H1 (cell line): ENCODE results near the gene CSNK1G2. TPM values are rescaled to one million over a fixed set of nuclear protein-coding genes. Genes with fewer than 3 reads are reported as not detected.

ENCODE experiments used
- CHD7 ChIP-seq: fragments of 300-600 bp; sonication (generic); IDR thresholded peaks from 2 replicates; pipeline ENCODE4 v1.7.1; 2012; ENCODE audit warnings: low read length, moderate library complexity, mild to moderate bottlenecking, inconsistent platforms; ENCODE audit not compliant: insufficient replicate concordance
- CREB1 ChIP-seq: IDR thresholded peaks from 2 replicates; pipeline ENCODE4 v1.6.1; 2012; ENCODE audit warnings: inconsistent platforms
- CTBP2 ChIP-seq: IDR thresholded peaks from 2 replicates; pipeline ENCODE4 v1.7.0; 2011; ENCODE audit warnings: borderline replicate concordance, mild to moderate bottlenecking, moderate library complexity, mixed read lengths, low read length; ENCODE audit not compliant: insufficient read depth, insufficient read length
- KDM4A ChIP-seq: IDR thresholded peaks from one replicate; pipeline ENCODE4 v1.7.1; 2012; ENCODE audit warnings: low read depth, mild to moderate bottlenecking, moderate library complexity, low read length, inconsistent platforms; ENCODE audit not compliant: severe bottlenecking
- MAX ChIP-seq: IDR thresholded peaks from 2 replicates; pipeline ENCODE4 v1.6.1; 2012; ENCODE audit warnings: inconsistent platforms
- SRF ChIP-seq: IDR thresholded peaks from 2 replicates; pipeline ENCODE4 v1.6.1; 2011; ENCODE audit warnings: mild to moderate bottlenecking, low read depth, low read length, moderate library complexity
- polyA plus RNA-seq, 7 experiments: library from polyadenylated mRNA; depleted of rRNA in 3 of 7; stranded (reverse) in 5 of 7; unstranded in 2 of 7; fragments of >200 nt in 5 of 7; fragments of 200-250 nt in 2 of 7; gene quantifications; 1 replicate in 5 of 7; 2 replicates in 1 of 7; 4 replicates in 1 of 7; pipeline versions ENCODE4 v1.2.1 to v1.2.3, GENCODE V29; 2011 to 2013; ENCODE audit warnings: missing spikeins in 2 of 7, mixed read lengths in 2 of 7
- total RNA-seq: library from RNA; stranded (reverse); fragmentation: NEBNext Ultra II Directional; extraction: Animal tissue kit (Norgen Biotek cat#: 25700); gene quantifications from 2 replicates; pipeline ENCODE4 v1.2.1, GENCODE V29; 2021

The CSNK1G2 gene
- total and polyA plus RNA-seq, 2 of the 8 experiments (the other 6 are each of a cell fraction or from before 2014, with no cell fraction given), result 99.5 to 130 TPM

GRCh38 chr19:2003874-2004273, 62.9 kb downstream of the CSNK1G2 start (continued):
- TF ChIP-seq CHD7 (no peak), CTBP2 (no peak), CREB1 (no peak), KDM4A (no peak), SRF (no peak), MAX (no peak)
